OCI-LY3 (cell line): ENCODE data around the gene CBR3.

Experiments used
- CTCF ChIP-seq: fragments of 200-600, 300-600 bp; sonication (generic); IDR thresholded peaks from 2 replicates; pipeline ENCODE4 v1.5.1; 2014; ENCODE audit warnings: antibody characterized with exemption, low read length, low read depth
- EZH2phosphoT487 ChIP-seq: fragments of 200-600 bp; shearing (Covaris generic); IDR thresholded peaks from 2 replicates; pipeline ENCODE4 v1.6.1; 2018; ENCODE audit warnings: antibody characterized with exemption, mixed run types, low read depth

- no peak for TF ChIP-seq CTCF
- no peak for TF ChIP-seq EZH2phosphoT487
Measured at GRCh38 chr21:36159356-36159921, 24.6 kb downstream of the CBR3 start.
